HG02571 (cell line): ENCODE results near the gene STEAP4.
"Not testable (repeated sequence)": the region's sequence is repeated elsewhere in the genome, so short reads cannot be mapped to it uniquely, and the experiment has no call there.

Experiments used
- ATAC-seq: cut with Tn5 transposase; IDR thresholded peaks from one replicate; pipeline ENCODE4 v1.9.1; 2021; ENCODE audit warnings: mild to moderate bottlenecking, moderate library complexity; ENCODE audit not compliant: unreplicated experiment

The STEAP4 gene

DNA sequence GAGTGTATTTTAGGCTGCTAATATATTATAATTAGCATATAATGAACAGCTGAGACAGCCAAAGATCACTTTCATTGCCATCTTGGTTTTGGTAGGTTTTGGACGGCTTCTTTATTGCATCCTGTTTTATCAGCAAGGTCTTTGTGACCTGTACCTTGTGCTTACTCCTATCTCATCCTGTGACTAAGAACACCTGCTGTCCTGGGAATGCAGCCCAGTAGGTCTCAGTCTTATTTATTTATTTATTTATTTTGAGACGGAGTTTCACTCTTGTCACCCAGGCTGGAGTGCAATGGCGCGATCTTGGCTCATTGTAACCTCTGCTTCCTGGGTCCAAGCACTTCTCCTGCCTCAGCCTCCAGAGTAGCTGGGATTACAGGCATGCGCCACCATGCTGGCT is 31.8 kb downstream of the STEAP4 start:
- ATAC-seq = not testable (repeated sequence)

- ATAC-seq = no peak
Measured at GRCh38 chr7:88269586-88269985, 37.1 kb downstream of the STEAP4 start.

- no peak for ATAC-seq
Measured at GRCh38 chr7:88268858-88269257, 37.8 kb downstream of the STEAP4 start.

- no peak for ATAC-seq
Measured at GRCh38 chr7:88268051-88268450, 38.6 kb downstream of the STEAP4 start.

- no peak for ATAC-seq
Measured at GRCh38 chr7:88267421-88267820, 39.3 kb downstream of the STEAP4 start.

DNA sequence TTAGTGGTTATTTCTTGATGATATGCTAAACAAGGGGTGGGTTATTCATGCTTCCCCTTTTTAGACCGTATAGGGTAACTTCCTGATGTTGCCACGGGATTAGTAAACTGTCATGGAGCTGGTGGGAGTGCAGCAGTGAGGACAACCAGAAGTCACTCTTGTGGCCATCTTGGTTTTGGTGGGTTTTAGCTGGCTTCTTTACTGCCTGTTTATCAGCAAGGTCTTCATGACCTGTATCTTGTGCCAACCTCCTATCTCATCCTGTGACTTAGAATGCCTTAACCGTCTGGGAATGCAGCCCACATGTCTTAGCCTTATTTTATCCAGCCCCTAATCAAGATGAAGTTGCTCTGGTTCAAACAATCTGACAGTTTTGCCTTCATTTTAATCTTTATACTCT is 41.7 kb downstream of the STEAP4 start:
- ATAC-seq = not testable (repeated sequence)

DNA sequence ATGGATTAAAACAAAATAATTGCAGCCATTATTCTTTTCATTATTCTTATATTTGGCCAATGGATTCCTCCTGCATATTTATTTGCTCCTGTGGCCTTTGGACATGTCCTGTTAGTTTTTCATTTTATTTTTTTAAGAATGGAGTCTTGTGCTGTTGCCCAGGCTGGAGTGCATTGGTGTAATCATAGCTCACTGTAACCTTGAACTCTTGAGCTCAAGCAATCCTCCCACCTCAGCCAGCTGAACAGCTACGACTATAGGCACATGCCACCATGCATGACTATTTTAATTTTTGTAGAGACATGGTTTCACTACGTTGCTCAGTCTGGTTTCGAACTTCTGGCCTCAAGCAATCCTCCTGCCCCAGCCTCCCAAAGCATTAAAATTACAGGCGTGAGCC is 44.1 kb downstream of the STEAP4 start:
- ATAC-seq = no peak

DNA sequence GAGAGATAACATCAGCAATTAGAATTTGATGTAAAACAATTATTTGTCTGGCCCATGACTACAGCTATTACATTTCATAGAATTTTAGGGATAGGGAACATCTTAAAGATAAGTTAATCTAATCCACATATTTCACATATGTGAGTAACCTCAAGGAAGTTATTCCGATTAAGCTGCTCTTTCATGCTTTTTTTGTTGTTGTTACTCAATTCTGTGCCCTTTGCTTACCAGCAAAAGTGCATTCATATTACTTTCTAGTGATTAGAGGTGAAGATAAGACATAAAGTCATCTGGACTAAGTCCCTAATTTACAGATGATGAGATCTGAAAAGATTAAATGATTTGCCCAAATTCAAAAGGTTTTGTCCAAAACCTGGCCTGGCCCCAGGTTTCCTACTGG is 46.0 kb downstream of the STEAP4 start:
- ATAC-seq = no peak

DNA sequence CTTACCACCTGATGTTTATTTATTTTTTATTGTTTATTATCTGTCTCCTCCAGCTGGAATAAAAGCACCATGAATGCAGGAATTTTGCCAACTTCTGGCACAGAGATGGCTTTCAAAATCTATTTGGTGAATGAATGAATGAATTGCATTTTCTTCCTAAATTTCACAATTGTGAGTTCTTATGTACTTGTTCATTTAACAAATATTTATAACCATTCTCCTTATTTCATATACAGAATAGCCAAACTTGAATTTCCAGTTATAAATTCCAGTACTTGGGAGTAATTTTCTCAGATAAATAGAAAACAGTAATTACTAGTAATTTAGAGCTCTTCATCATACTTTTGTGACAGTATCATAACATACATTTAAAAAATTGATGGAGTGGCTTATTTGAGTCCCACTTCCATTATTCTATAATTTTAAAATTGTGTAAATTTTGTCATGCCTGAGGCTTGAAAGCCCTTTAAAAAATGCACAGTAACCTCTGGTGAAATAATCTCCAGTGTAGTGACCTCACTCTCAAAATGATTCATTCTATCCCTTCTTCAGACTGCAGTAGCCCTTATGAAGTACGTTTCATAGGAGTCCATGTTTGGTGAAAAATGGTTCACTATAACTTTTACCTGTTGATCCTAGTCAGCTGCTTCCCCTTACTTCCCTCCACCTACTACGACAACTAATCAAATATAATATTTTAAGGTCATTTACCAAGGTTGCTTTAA is 46.9 kb downstream of the STEAP4 start:
- ATAC-seq = no peak

DNA sequence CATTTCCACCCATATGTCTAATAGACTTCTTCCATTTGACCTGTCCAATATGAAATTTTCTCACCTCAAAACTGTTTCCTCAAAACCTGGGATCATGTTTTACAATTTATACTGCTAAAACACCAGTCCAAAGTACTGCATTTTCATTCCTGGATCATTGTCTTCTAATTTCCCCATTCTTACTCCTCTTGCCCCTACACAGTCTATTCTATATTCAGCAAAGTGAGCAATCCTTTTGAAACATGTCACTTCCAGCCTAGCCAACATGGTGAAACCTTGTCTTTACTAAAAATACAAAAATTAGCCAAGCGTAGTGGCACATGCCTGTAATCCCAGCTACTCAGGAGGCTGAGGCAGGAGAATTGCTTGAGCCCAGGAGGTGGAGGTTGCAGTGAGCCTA is 48.4 kb downstream of the STEAP4 start:
- ATAC-seq = not testable (repeated sequence)

- no peak for ATAC-seq
Measured at GRCh38 chr7:88256906-88257305, 49.8 kb downstream of the STEAP4 start.

- ATAC-seq = no peak
Measured at GRCh38 chr7:88254721-88255424, 51.8 kb downstream of the STEAP4 start.

- no peak for ATAC-seq
Measured at GRCh38 chr7:88253640-88254039, 53.1 kb downstream of the STEAP4 start.

DNA sequence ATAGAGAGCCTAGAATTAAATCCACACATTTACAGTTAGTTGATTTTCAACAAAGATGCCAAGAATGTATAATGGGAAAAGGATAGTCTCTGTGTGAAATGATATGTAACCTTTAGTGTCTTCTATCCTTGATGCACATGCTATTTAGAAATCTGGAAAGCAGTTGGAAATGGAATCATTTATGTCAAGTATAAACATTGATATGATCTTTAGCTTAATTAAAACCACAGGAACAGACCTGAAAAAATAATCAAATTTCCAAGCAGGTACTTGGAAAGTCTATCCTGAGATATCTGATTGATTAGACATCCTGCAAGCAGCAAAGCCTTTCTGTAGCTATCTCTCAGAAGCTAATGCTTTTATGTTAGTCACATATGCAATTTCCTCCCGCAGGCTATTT is 62.4 kb downstream of the STEAP4 start:
- no peak for ATAC-seq

DNA sequence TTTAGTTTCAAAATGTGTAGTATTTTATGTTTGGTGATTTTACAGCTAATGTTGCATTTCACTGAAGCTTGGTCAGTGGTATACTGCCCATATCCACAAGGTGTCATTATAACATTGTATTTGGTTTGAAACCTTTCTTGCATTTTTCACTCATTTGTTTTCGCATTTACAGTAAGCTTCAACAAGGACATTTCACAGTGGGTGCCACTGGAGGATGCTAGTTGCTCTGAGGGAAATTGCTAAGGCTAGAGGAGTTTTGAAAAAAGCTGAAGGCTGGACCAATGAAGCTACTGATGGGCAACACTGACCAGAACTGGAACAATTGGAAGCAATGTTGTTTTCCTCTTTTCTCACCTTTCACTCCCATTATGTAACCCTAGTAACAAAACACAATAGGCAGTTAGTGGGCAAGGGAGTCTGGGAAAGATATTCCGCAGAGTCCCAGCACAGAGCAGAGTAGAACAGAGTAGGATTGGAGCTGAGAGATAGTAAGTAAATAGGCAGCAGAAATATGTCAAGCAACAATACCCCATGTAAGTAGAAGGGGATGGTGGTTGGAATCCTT is 63.3 kb downstream of the STEAP4 start:
- ATAC-seq = no peak

GRCh38 chr7:88239852-88240251 is 66.8 kb downstream of the STEAP4 start:
- no peak for ATAC-seq

GRCh38 chr7:88233828-88234227 is 72.9 kb downstream of the STEAP4 start:
- ATAC-seq = no peak

DNA sequence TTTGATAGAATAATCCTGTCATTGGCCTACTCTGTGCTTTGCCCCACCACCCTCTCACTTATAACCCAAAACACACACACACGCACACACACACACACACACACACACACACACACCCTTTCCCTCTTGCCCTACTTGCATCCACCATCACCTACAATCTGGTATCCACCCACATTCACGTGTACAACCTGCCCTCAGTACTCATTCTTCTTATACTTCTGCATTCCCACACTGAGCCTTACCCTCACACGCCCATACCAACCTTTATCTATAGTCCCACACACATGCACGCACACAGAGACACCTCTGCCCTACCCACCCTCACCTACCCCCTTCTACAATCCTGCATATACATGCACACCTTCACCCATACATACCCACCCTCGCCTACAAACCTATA is 76.0 kb downstream of the STEAP4 start:
- no peak for ATAC-seq

DNA sequence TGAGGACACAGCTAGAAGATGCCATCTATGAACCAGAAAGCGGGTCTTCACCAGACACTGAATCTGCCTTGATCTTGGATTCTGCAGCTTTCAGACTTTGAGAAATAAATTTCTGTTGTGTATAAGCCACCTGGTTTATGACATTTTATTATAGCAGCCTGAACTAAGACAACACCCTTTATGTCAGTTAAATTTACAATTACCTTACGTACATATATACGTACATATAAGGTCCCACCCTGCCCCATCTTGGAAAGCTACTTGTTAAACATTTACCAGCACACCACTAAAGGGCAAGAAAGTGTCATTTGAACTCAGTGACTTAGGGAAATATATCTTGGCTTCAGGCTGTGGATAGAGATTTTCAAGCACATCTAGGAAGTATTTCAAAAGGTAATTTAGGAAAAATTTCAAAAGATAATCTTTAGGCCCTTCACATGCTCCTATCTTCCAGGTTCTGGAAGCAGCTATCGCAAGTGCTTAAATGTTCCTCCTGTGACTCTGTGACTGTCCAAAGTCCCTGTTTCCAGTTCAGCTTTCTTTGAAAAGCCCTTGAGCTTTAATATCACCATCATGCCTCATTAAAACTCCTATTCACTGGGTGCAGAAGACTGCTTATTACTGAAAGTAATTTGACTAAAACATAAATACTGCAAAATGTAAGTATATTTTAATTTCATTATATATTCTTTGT is 77.2 kb downstream of the STEAP4 start:
- ATAC-seq = no peak

DNA sequence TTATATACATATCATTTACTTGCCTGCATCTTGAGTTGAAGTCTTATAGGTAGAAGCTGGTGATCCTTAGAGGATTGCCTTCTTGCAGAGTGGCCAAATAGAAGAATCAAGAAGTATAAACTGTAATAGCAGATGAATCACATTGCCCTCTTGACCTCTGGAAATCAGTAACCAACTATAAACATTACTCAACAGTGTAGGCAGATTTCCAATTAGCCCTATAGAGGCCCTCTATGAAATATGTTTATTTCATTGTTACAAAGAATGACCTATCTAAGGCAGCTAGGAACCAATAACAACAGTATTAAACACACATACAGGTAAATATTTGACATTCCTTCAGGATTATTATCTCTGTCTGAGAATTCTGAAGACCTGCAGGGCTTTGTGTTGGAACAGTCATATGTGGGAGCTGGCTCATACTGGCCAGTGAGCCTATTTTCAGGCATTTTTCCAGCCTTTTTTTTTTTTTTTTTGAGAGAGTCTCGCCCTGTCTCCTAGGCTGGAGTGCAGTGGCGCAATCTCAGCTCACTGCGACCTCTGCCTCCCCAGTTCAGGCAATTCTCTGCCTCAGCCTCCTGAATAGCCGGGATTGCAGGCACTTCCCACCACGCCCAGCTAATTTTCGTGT is 79.7 kb downstream of the STEAP4 start:
- no peak for ATAC-seq

DNA sequence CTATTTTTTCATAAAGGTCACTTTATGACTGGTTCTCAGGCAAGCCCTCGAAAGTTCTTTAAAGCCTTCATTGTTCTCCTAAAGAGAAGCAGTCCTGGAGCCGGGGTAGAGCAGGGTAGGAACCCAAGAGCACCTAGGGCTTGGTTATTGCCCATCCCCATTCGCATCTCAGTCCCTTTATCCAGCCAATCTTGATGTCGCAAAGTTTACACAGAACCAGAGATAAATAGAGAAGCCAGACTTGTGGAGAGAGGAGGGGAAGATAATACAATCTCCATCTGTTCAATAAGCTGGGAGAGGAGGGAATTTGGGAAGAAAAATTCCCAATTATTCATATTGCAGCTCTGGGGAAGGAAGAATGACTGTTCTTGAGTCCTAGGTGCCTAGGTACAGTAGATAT is 80.5 kb downstream of the STEAP4 start:
- ATAC-seq = no peak
